NCI-H82 (cell line): ENCODE results near the gene PRF1.
A peak's percentile ranks its signal among the peaks of the same experiment; 100 is the strongest.
"Not testable (repeated sequence)": the region's sequence is repeated elsewhere in the genome, so short reads cannot be mapped to it uniquely, and the experiment has no call there.

Experiments
- DNase-seq: peaks from one replicate; lab custom pipeline; 2025; lab: John Stamatoyannopoulos, UW

PRF1 gene

GRCh38 chr10:70593513-70593890, 9.0 kb downstream of the PRF1 start:
- DNase-seq, result no peak

DNA sequence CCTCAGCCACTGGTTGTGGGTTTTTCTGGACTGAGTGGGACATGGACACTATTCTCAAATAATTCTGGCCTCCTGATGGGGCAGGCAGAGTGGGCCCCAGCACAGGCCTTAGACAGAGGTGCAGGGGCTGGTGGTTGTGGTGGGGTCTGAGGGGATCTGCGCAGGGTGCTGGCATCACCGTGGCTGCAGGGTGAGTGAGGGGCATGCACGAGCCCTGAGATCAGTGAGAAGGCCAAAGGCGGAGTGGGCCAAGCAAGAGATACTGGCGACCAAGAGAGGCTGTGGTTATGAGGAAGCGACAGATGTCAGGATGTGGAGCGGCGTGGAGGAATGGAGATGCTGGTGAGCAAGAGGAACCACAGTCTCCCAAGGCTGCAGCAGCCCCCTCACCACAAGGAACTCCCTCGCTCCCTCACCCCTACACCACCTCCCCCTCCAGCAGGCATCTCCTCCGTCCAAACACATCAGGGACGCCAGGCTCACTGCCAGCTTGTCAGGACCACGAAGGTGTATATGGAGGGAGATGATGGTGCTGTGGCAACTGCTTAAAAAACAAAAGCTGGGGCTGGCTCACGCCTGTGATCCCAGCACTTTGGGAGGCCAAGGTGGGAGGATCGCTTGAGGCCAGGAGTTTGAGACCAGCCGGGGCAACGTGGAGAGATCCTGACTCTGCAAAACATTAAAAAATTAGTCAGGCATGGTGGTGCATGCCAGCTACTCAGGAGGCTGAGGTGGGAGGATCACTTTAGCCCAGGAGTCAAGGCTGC, 9.6 kb downstream of the PRF1 start:
- DNase-seq, result no peak

- DNase-seq, result no peak
Observed at GRCh38 chr10:70592186-70592735, 10.3 kb downstream of the PRF1 start.

GRCh38 chr10:70590655-70591416, 11.7 kb downstream of the PRF1 start:
- peak; percentile 24 for DNase-seq

GRCh38 chr10:70589762-70590654, 12.5 kb downstream of the PRF1 start:
- peak; percentile 89 for DNase-seq

- DNase-seq, result no peak
Observed at GRCh38 chr10:70588859-70589570, 13.5 kb downstream of the PRF1 start.

- no peak for DNase-seq
Observed at GRCh38 chr10:70588255-70588654, 14.3 kb downstream of the PRF1 start.

- no peak for DNase-seq
Observed at GRCh38 chr10:70587045-70587658, 15.4 kb downstream of the PRF1 start.

- peak; percentile 42 for DNase-seq
Observed at GRCh38 chr10:70586348-70586930, 16.1 kb downstream of the PRF1 start.

DNA sequence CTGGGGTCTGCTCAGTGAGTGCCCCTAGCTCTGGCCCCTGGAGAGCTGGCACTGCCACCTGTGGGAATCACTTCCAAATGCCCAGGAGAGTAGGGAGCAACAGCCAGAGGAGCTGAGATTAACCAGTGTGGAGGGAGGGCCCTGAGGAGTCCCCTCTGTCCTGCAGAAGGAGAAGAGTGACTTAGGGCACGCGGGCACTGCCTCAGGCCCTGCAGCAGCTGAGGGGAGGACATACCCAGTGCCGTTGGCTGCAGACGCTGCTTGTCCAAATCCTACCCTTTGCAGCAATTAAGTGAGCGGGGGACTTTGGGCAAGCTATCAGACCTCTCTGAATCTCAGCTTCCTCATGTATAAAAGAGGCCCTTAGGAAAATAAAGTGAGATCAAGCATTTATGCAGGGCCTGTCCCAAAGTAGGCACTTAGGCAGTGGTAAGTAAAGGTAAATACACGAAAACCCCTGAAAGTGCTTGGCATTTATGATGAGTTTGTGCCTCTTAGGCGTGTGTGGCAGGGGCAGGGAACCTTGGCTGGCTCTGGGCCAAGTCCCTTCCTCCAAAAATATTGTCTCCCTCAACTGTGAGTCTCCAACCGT, 16.9 kb downstream of the PRF1 start:
- no peak for DNase-seq

- DNase-seq, result peak; percentile 96
Observed at GRCh38 chr10:70584909-70585544, 17.5 kb downstream of the PRF1 start.

DNA sequence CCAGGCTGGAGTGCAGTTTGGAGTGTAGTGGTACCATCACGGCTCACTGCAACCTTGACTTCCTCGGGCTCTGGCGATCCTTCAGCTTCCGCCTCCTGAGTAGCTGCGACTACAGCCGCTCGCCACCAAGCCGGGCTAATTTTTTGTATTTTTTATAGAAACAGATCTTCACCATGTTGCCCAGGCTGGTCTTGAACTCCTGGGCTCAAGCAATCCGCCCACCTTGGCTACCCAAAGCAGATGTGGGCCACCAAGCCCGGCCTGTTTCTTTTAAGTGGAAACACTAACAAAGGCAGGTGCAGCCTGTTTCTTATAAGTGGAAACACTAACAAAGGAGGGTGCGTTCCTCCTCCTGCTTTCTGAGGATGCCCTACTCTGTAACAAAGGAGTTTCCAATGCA, 18.2 kb downstream of the PRF1 start:
- no peak for DNase-seq

DNA sequence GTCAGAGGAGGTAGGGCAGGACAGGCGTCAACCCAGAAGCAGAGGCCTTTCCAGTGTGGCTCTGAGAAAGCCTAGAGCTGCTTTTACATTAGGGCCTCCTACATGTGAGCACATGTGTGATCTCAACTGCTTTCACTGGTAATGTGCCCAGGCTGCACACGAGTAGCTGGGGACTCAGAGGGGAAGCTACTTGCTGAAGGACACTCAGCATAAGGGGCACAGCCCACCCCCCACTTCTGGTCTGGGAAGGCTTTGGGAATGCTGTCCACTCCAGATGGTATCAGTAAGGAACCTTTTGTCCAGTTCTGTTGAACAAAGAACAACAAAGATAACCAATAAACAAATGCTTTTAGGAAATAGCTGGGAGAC, 18.9 kb downstream of the PRF1 start:
- DNase-seq, result peak; percentile 37

- DNase-seq, result peak; percentile 68
Observed at GRCh38 chr10:70582793-70583668, 19.5 kb downstream of the PRF1 start.

- DNase-seq, result not testable (repeated sequence)
Observed at GRCh38 chr10:70581176-70581575, 21.4 kb downstream of the PRF1 start.

- no peak for DNase-seq
Observed at GRCh38 chr10:70579234-70580002, 23.1 kb downstream of the PRF1 start.

- DNase-seq, result no peak
Observed at GRCh38 chr10:70578371-70578947, 24.1 kb downstream of the PRF1 start.
